Measurements from ENCODE around the gene FLOT1.
"Not testable (repeated sequence)": the region's sequence is repeated elsewhere in the genome, so short reads cannot be mapped to it uniquely, and the experiment has no call there.

Gene FLOT1

GRCh38 chr6:30721198-30722024 is 21.1 kb downstream of the FLOT1 start:
- DNase-seq = peak; percentile 96

- DNase-seq = peak; percentile 92
Measured at GRCh38 chr6:30720738-30721197, 21.7 kb downstream of the FLOT1 start.

DNA sequence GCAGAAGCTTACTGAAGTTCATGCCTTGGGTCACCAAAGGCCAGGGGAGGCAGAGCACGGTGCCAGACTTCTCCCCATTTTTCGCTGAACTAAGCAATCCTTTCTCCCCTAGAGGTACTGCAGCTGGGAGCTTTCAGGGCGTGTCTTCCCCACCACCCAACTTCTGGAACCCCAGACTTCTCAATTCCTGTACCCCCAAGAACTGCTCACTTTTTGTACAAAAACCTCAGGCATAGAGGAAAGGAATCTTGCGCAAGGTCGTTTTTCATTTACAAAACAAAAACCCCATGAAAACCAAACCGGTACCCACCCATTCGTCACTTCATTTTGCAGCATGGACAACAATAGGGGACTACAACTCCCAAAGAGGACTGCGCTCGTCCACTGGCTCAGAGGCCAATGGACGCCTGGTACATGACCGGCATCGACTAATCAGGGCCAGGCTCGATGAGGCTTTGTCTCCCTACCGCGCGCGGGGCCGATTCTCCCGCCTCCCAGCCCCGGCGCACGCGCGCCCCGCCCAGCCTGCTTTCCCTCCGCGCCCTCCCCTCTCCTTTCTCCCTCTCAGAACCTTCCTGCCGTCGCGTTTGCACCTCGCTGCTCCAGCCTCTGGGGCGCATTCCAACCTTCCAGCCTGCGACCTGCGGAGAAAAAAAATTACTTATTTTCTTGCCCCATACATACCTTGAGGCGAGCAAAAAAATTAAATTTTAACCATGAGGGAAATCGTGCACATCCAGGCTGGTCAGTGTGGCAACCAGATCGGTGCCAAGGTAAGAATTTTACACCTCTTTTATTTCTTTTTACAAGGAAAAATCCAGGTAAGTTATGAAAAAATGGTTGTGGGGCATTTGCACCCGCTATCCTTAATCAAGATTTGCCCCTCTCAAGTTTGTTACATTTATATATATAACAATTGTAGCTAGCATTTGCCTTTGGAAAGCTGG is 22.4 kb downstream of the FLOT1 start, which contains the start of gene TUBB:
TSS of gene TUBB (plus strand) at position 562 of the 947 bp plus-strand sequence. CDS start at position 717, 155 bp downstream.
- DNase-seq = peak; percentile 99

- DNase-seq = no peak
Measured at GRCh38 chr6:30719356-30719755, 23.1 kb downstream of the FLOT1 start.

- DNase-seq = not testable (repeated sequence)
Measured at GRCh38 chr6:30717845-30718720, 24.4 kb downstream of the FLOT1 start.

DNA sequence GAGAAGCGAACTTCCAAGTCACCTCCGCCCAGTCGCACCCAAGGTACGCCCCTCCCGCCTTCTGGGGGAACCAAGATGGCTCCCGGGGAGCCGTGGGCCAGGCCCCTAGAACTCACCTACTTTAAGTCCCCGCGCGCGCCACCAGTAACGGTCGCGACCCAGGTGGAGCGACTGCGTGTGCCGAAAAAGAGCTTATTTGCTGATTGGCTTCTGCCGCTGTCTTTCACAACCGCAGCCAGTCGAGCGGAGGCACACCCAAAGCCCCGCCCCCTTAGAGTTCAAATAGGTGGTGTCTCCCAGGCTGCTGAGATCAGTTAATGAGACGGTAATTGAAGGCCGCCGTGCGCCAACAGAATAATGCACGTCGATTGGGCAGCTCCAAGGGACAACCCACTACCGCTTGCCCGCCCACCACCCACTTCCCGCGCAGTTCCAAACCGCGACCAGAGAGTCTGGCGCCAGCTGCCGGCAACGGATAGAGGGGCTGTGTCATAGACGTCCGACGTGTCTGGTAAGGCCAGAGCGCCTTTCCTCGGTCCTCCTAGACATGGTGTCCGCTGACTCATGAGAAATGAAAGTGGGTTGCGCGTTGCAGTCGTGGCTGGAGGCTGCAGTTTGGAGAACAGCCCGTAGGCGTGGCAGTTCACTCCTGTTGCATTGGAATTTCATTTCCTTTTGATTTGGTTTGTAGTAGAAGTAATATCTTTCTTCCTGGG is 25.2 kb downstream of the FLOT1 start, which contains the start of gene MDC1:
TSS of gene MDC1 (minus strand) at position 153 of the 716 bp plus-strand sequence. CDS start 2,106 bp downstream, outside the sequence.
- peak; percentile 100 for DNase-seq

GRCh38 chr6:30716879-30717128 is 25.7 kb downstream of the FLOT1 start:
- DNase-seq = no peak

- DNase-seq = no peak
Measured at GRCh38 chr6:30714263-30714662, 28.2 kb downstream of the FLOT1 start.

DNA sequence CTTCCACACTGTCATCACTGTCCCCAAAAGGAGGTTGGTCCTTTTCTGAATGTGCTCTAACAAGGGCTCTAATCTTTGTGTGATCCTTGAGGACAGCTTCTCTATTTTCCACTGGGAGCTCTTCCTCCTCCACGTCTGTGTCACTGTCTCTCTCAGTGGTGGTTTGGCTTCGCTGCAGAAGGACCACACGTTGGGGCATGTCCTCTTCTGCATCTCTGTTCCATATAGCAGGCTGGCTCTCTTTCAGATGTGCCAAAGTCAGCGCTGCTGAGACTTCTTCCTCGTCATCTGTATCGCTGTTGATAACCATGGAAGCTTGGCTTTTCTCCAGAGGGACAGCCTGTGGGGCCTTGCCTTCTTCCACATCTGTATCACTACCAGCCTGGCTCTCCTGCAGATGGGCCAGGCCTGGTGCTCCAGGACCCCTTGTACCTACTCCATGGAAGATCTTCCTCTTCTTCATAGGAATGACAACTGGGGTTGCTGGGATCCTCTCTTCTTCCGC is 30.0 kb downstream of the FLOT1 start:
- peak; percentile 30 for DNase-seq

- no peak for DNase-seq
Measured at GRCh38 chr6:30711758-30712380, 30.6 kb downstream of the FLOT1 start.

GRCh38 chr6:30709101-30709868 is 33.2 kb downstream of the FLOT1 start:
- no peak for DNase-seq

- DNase-seq = no peak
Measured at GRCh38 chr6:30707281-30707850, 35.1 kb downstream of the FLOT1 start.

- DNase-seq = no peak
Measured at GRCh38 chr6:30705620-30706019, 36.9 kb downstream of the FLOT1 start.

GRCh38 chr6:30703821-30704220 is 38.7 kb downstream of the FLOT1 start:
- DNase-seq = no peak

GRCh38 chr6:30703011-30703410 is 39.5 kb downstream of the FLOT1 start:
- no peak for DNase-seq

DNA sequence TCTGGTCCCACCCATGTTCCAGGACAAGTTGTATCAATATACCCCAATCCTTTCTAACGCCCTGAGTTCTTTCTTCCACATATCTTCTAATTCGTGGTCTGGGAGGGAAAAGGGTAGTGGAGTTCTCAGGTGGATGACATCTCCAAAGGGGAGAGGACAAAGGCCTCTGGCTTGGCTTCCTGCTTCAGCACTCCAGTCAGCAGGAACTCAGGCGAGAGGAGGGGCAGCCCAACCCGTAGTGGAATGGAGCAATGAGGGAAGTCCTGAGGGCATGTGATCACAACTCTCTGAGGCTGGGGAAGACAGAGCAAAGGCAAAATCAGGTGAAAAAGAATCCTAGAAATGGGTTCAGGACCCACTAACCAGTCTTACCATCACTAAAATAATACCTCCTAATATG is 42.1 kb downstream of the FLOT1 start:
- no peak for DNase-seq

GRCh38 chr6:30696432-30696831 is 46.1 kb downstream of the FLOT1 start:
- DNase-seq = no peak

DNA sequence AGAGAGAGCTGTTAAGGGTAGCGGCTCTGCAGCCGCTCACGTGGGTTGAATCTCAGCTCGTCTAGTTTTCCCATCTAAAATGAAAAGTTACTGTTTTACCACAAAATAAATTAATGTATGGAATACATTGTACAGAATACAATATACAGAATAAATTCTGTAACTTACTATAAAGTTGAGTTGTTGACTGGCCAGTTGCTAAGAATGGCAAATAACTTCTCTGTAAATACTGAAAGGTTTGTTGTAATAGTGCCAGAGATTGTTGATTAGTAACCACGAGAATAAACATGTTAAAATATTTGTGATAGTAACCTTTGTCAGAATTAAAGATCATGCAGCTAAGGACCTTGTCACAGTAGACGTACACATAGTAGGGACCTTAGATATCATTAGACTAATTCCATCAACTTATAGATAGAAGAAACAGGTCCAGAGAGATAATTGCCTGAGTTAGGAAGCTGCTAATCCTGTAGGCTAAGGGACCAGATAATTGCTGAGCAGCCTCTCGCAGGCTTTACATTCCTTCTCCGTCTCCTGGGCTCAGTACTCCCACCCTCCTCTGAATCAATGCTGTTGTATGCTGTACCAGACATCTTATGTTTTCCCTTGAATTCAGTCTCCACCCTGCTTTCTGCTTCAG is 51.2 kb downstream of the FLOT1 start:
- no peak for DNase-seq

- peak; percentile 90 for DNase-seq
Measured at GRCh38 chr6:30690403-30691207, 51.9 kb downstream of the FLOT1 start, which contains the start of gene NRM. NRM (minus strand) TSS chr6:30690984; CDS start chr6:30690974, 10 bp downstream.

All from hematopoietic multipotent progenitor cell treated with erythropoietin and hydrocortisone succinate and interleukin-3 and kit ligand, for 4 days (in vitro differentiated cells).